HepG2 (cell line): ENCODE results near the gene CAMK2A. TPM values are rescaled to one million over a fixed set of nuclear protein-coding genes. Genes with fewer than 3 reads are reported as not detected.
A peak's percentile ranks its signal among the peaks of the same experiment; 100 is the strongest.

Experiments used
- ATAC-seq: fragments of 200-7000 bp; cut with Tn5 transposase; 3 replicates; pipeline ENCODE4 v1.9.1; 2020; ENCODE audit warnings: mild to moderate bottlenecking, moderate library complexity
- BruUV-seq: library from RNA; stranded (reverse); fragments of 400-500 nt; replicated peaks from 2 replicates; lab custom pipeline; 2021; lab: Mats Ljungman, UMichigan
- CTCF ChIA-PET: fragments of 300-600 bp; formaldehyde crosslinking; extraction: SDS; loops from one replicate; lab custom pipeline; 2021; ENCODE audit warnings: low total read pairs, inconsistent platforms, low intra/inter-chr PET ratio; lab: Yijun Ruan, JAX
- POLR2A ChIA-PET: fragments of 350-600 bp; sonication (Branson Sonifier 250); formaldehyde crosslinking; loops from one replicate; lab custom pipeline; 2020; ENCODE audit warnings: antibody characterized with exemption, inconsistent platforms; lab: Yijun Ruan, JAX
- DNase-seq: peaks from one replicate; pipeline ENCODE4 v3.0.0-alpha.2; 2015; ENCODE audit warnings: low spot score
- FAIRE-seq: peaks from 3 replicates; lab custom pipeline; 2011; peaks lifted over from hg19 to GRCh38; lab: Jason Lieb, UNC
- H2AFZ ChIP-seq: one replicate; pipeline ENCODE4 v1.6.1; 2011; ENCODE audit warnings: low read length, inconsistent platforms
- H3K27ac ChIP-seq: fragments of 300-600 bp; 3 replicates; pipeline ENCODE4 v1.8.0; 2011; ENCODE audit warnings: mixed run types, mild to moderate bottlenecking, mixed read lengths, low read length, inconsistent platforms; ENCODE audit not compliant: insufficient read depth; ENCODE audit errors: extremely low read length
- H3K27me3 ChIP-seq, 2 experiments: fragments of 200-600 bp in 1 of 2; 2 replicates in 1 of 2; 3 replicates in 1 of 2; pipeline versions ENCODE4 v1.6.0 to v1.8.0; 2011; ENCODE audit warnings: low read length in 2 of 2, mild to moderate bottlenecking in 2 of 2, moderate library complexity in 2 of 2, inconsistent platforms in 1 of 2; ENCODE audit not compliant: insufficient read depth in 2 of 2, control insufficient read depth in 1 of 2
- H3K36me3 ChIP-seq, 2 experiments: fragments of 200-600 bp in 1 of 2; replicated peaks in 1 of 2; 2 replicates in 1 of 2; 3 replicates in 1 of 2; pipeline versions ENCODE4 v1.5.1 to v1.8.0; 2011; ENCODE audit warnings: low read length in 2 of 2, inconsistent platforms in 1 of 2; ENCODE audit not compliant: insufficient read depth in 2 of 2, control insufficient read depth in 1 of 2
- H3K4me1 ChIP-seq: 2 replicates; pipeline ENCODE4 v1.5.1; 2012; ENCODE audit warnings: low read length, inconsistent platforms; ENCODE audit not compliant: insufficient read depth
- H3K4me2 ChIP-seq: 2 replicates; pipeline ENCODE4 v1.6.0; 2011; ENCODE audit warnings: low read depth, low read length, inconsistent platforms
- H3K4me3 ChIP-seq, 3 experiments: fragments of 200-600 bp in 1 of 3; sonication (generic), shearing (Covaris generic) in 1 of 3; replicated peaks in 1 of 3; 2 replicates each; pipeline ENCODE4 v1.5.1; 2011 to 2016; ENCODE audit warnings: low read length in 3 of 3, inconsistent platforms in 2 of 3, low read depth in 2 of 3, mild to moderate bottlenecking in 2 of 3, control low read depth in 1 of 3, mixed read lengths in 1 of 3; ENCODE audit not compliant: insufficient read depth in 1 of 3
- H3K79me2 ChIP-seq: one replicate; pipeline ENCODE4 v1.6.1; 2011; ENCODE audit warnings: low read length, inconsistent platforms; ENCODE audit not compliant: insufficient read depth
- H3K9ac ChIP-seq: 2 replicates; pipeline ENCODE4 v1.6.0; 2011; ENCODE audit warnings: mild to moderate bottlenecking, low read depth, low read length, inconsistent platforms; ENCODE audit not compliant: insufficient read depth
- H3K9me3 ChIP-seq: 2 replicates; pipeline ENCODE4 v1.5.1; 2012; ENCODE audit warnings: mild to moderate bottlenecking, low read length
- H4K20me1 ChIP-seq: 2 replicates; pipeline ENCODE4 v1.6.0; 2011; ENCODE audit warnings: inconsistent platforms, mild to moderate bottlenecking, low read length, moderate library complexity; ENCODE audit not compliant: insufficient read depth
- CEBPB ChIP-seq: IDR thresholded peaks from 2 replicates; pipeline ENCODE4 v1.6.1; 2011; ENCODE audit warnings: low read depth, low read length, improper control_type of control experiment, borderline replicate concordance
- HMGXB3 ChIP-seq: sonication (generic); formaldehyde crosslinking; IDR thresholded peaks from 2 replicates; pipeline ENCODE4 v1.4.0; 2020; ENCODE audit warnings: missing genetic modification reagents, borderline replicate concordance
- WGBS: methylation state at CpG from one replicate; pipeline ENCODE4 v1.1.6; 2017; ENCODE audit warnings: low lambda C conversion rate; 5-methylcytosine and 5-hydroxymethylcytosine counted together
- in situ Hi-C: cut with HindIII; loops from 2 replicates; pipeline ENCODE4 v1.10.0; 2017; ENCODE audit warnings: low pct_unique_long_range_greater_than_20kb; ENCODE audit not compliant: extremely low pct_ligation_motif_present
- intact Hi-C: fragments of 100-400 bp; cut with micrococcal nuclease; formaldehyde crosslinking; loops from one replicate; pipeline ENCODE4 v1.10.0; 2022; ENCODE audit not compliant: unreplicated experiment
- polyA plus RNA-seq, 8 experiments: library from polyadenylated mRNA; depleted of rRNA in 3 of 8; stranded (reverse) in 7 of 8; unstranded in 1 of 8; fragments of >200 nt; fragmentation: Illumina TruSeq in 4 of 8; extraction: Trizol in 4 of 8; gene quantifications; 2 replicates each; pipeline versions ENCODE4 v1.2.1 to v1.2.3, GENCODE V29; 2011 to 2016; ENCODE audit warnings: low read depth in 4 of 8, missing spikeins in 1 of 8, mixed read lengths in 1 of 8; ENCODE audit not compliant: insufficient read depth in 1 of 8
- total RNA-seq, 5 experiments: library from RNA; depleted of rRNA; stranded (reverse); fragments of >200 nt; fragmentation: Illumina TruSeq; extraction: Trizol; gene quantifications; 2 replicates each; pipeline ENCODE4 v1.2.3, GENCODE V29; 2016; ENCODE audit warnings: low read depth in 1 of 5

Gene CAMK2A
- total and polyA plus RNA-seq, 2 of the 13 experiments (the other 11 are each of a cell fraction or from before 2014, with no cell fraction given), result 0.11 TPM; not detected in 1

- no TSS peak for BruUV-seq
- 83% methylated on average over 4 of the region's 4 CpGs for WGBS
- in situ Hi-C loops, result no loop called here
Observed at GRCh38 chr5:150315245-150315644, 25.7 kb upstream of the CAMK2A start.

More at GRCh38 chr5:150315245-150315644, 25.7 kb upstream of the CAMK2A start:
- TF ChIP-seq HMGXB3 (CRISPR knock-in tag) (no peak), CEBPB (peak; percentile 48; the same call in 1 of the 2 replicates)
- H3K79me2 ChIP-seq, result no peaks in the 10 kb centered on the region
- H3K4me2 ChIP-seq, result no peak overlapping the region
- peaks cover 64% of the 10 kb centered on the region for H3K4me1 ChIP-seq
- H3K27me3 ChIP-seq, result no peaks in the 10 kb centered on the region
- H3K9ac ChIP-seq, result no peak overlapping the region
- no peaks in the 10 kb centered on the region for H4K20me1 ChIP-seq
- H3K36me3 ChIP-seq, result no peaks in the 10 kb centered on the region
- no peak overlapping the region for H2AFZ ChIP-seq
- H3K4me3 ChIP-seq, result no peak overlapping the region
- DNase-seq (no peak), ATAC-seq (no peak), FAIRE-seq (no peak)
- no peak overlapping the region for H3K27ac ChIP-seq
- ChIA-PET CTCF (no interaction called here), POLR2A (no interaction called here)
- intact Hi-C loops, result no loop called here
- no peaks in the 10 kb centered on the region for H3K9me3 ChIP-seq
